Thymus (tissue), 11 donors: ENCODE results near the gene NDUFS6. TPM values are rescaled to one million over a fixed set of nuclear protein-coding genes. Genes with fewer than 3 reads are reported as not detected.
"Not testable (repeated sequence)": the region's sequence is repeated elsewhere in the genome, so short reads cannot be mapped to it uniquely, and the experiment has no call there.

Experiments used
- DNase-seq, 9 donors: peaks; one replicate each; pipeline ENCODE4 v3.0.0-alpha.2; 2013; ENCODE audit warnings: low spot score in 9 of 9, low read depth in 6 of 9, missing footprints in 1 of 9
- H3K27ac ChIP-seq, 2 donors: one replicate each; pipeline ENCODE4 v1.5.1; 2013; ENCODE audit warnings: control low read depth in 1 of 2, low read depth in 1 of 2, low read length in 1 of 2, mild to moderate bottlenecking in 1 of 2, moderate library complexity in 1 of 2
- H3K27me3 ChIP-seq, 2 donors: one replicate each; pipeline ENCODE4 v1.5.1; 2013; ENCODE audit warnings: low read length in 1 of 2; ENCODE audit not compliant: control insufficient read depth in 2 of 2, insufficient read depth in 1 of 2
- H3K36me3 ChIP-seq, 2 donors: one replicate each; pipeline ENCODE4 v1.5.1; 2013; ENCODE audit warnings: low read length in 1 of 2, mild to moderate bottlenecking in 1 of 2, moderate library complexity in 1 of 2; ENCODE audit not compliant: control insufficient read depth in 2 of 2, insufficient read depth in 2 of 2
- H3K4me1 ChIP-seq, 2 donors: one replicate each; pipeline ENCODE4 v1.5.1; 2013; ENCODE audit warnings: low read length in 2 of 2; ENCODE audit not compliant: control insufficient read depth in 2 of 2, insufficient read depth in 2 of 2
- H3K4me3 ChIP-seq, 2 donors: one replicate each; pipeline ENCODE4 v1.5.1; 2013; ENCODE audit warnings: low read length in 2 of 2, control low read depth in 1 of 2, mild to moderate bottlenecking in 1 of 2
- H3K9me3 ChIP-seq, 2 donors: one replicate each; pipeline ENCODE4 v1.5.1; 2013; ENCODE audit warnings: low read length in 1 of 2, mild to moderate bottlenecking in 1 of 2; ENCODE audit not compliant: control insufficient read depth in 2 of 2, insufficient read depth in 1 of 2
- WGBS: extraction: QIAGEN DNeasy Blood & Tissue Kit; methylation state at CpG from one replicate; pipeline ENCODE4 v1.1.7; 2013; 5-methylcytosine and 5-hydroxymethylcytosine counted together
- polyA plus RNA-seq: library from polyadenylated mRNA; stranded (reverse); fragments of 200-250 nt; gene quantifications from one replicate; pipeline ENCODE4 v1.2.3, GENCODE V29; 2013
- total RNA-seq: library from RNA; stranded (reverse); fragments of 120-200 nt; gene quantifications from one replicate; pipeline ENCODE4 v1.2.4, GENCODE V29; 2013
- donor health status: healthy.

NDUFS6 gene
- total and polyA plus RNA-seq, 2 donors = 42.8 to 55.0 TPM

DNA sequence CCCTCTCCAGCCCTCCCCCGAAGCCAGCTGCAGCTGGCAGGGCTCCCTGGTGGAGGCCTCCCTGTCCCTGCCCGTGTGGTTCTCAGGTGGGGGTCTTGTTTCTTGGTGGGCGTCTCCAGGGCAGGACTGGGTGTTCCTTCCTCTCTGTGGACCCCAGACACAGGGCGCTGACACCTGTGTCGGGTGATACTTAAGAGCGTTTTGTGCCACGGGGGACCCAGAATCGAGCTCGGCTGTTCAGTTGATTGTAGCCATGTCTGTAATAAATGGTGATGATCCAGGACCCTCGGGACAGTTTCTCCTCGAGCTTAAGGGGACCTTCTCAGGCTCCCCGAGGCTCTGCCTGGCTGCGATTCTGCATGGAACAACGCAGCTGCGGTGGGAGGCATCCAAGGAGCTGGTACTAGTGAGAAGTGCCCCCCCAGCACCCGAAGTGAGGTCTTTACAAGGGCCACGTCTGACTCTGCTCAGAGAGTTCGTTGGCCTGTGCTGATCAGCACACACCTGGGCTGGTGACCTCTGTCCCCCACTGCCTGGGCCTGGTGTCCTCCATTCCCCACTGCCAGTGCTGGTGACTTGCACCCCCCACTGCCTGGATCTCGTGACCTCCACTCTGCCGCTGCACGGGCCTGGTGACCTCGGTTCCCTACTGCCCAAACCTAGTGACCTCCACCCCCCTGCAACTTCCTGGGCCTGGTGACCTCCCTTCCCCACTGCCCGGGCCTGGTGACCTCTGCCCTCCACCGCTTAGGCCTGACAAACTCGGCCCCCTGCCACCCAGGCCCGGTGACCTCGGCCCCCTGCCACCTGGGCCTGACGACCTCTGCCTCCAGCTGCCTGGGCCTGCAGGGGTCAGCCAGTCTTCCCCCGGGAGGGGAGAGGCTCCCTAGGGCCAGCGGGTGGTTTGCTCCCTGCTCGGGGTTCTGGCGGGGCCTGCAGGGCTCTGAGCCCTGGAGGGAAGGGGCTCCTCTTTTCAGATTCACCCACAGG is 36.0 kb downstream of the NDUFS6 start:
- no peaks in the 10 kb centered on the region for H3K36me3 ChIP-seq
- DNase-seq = no peak
- H3K27ac ChIP-seq = no peak overlapping the region
- no peaks in the 10 kb centered on the region for H3K4me1 ChIP-seq
- WGBS = 88% methylated on average over 32 of the region's 32 CpGs
- H3K4me3 ChIP-seq = no peak overlapping the region
- H3K27me3 ChIP-seq = peaks cover 2 to 62% of the 10 kb centered on the region in 2 donors
- no peaks in the 10 kb centered on the region for H3K9me3 ChIP-seq

DNA sequence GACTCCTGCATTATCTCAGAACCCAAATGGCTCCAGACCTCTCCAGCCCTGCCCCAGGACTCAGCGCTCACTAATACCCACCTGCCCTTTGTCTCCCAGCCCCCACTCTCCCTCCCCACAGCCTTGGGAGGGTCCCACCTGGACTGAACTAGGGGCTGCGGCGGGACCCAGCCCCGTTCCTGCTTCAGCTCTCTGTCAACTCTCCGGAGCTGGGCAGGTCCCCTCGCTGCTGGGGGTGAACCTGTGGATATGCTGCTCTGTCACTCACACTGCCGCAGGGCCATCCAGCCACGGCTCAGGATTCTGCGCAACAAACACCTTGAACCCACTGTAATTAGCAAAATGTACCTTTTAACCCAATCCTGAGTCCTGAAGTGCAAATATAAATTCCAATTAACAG is 36.8 kb downstream of the NDUFS6 start:
- Histone ChIP-seq H3K27ac (no peak overlapping the region), H3K4me1 (no peaks in the 10 kb centered on the region), H3K4me3 (no peak overlapping the region), H3K9me3 (no peaks in the 10 kb centered on the region), H3K36me3 (no peaks in the 10 kb centered on the region), H3K27me3 (peaks cover 4 to 54% of the 10 kb centered on the region in 2 donors)
- no peak for DNase-seq
- 84% methylated on average over 9 of the region's 9 CpGs for WGBS

DNA sequence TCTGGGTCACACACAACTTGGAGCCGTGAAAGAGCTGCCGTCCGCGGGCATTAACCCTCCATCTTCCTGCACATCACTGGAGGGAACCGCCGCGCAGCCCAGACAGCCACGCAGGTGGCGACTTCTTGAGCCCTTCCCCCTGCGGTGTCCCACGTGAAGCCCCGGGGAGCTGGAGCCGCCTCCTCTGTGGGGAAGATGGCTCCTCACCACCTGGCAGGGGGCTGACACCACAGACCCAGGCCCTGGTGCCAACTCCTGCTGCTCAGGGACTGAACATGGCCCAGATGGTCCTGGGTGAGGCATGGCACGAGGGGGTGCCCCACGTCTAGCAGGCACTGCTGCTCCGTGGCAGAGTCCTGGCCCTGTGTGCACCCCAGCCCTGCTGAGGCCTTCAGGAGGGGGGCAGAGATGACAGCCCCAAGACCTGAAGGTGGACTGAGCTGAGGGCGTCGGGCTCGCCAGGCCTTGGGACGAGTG is 38.9 kb downstream of the NDUFS6 start:
- H3K4me3 ChIP-seq = no peak overlapping the region
- 90% methylated on average over 20 of the region's 20 CpGs for WGBS
- no peaks in the 10 kb centered on the region for H3K9me3 ChIP-seq
- H3K36me3 ChIP-seq = no peaks in the 10 kb centered on the region
- no peak overlapping the region for H3K27ac ChIP-seq
- no peaks in the 10 kb centered on the region for H3K4me1 ChIP-seq
- H3K27me3 ChIP-seq = peaks cover 4 to 35% of the 10 kb centered on the region in 2 donors
- DNase-seq = no peak

DNA sequence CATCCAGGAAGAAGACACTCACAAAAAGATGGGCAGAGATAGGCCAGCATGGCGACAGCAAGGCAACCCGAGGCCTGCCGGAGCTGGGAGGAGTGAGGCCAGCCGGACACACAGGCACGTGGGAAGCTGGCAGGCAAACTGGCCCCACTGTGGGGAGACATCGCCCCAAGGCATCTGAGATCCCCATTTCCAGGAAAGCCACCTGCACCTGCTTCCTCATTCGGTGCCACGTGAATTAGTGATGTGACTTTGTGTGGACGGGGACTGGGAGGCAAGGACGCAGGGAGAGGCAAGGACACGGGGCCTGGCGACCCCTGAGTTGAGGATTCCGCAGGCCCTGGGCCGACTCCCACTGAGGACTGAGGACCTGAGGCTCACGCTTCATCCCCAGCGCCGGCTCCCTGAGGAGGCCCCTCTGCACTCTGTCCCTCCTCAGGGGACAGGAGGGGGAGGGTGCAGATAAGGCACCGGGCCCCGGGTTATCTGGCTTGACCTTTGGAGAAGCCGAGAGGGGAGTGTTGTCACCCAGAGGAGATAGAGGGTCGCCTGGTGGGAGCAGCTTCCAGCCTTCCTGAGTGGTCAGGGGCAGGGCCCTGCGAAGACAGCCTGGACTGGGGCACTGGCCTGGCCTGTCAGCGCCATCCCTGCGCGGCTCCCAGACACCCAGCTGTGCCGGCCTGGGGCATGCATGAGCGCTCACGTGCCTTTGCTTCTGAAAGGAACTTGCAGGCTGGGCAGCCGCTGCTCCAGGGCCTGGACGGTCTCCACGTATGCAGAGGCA is 39.7 kb downstream of the NDUFS6 start:
- peaks cover 4 to 31% of the 10 kb centered on the region in 2 donors for H3K27me3 ChIP-seq
- DNase-seq = no peak

DNA sequence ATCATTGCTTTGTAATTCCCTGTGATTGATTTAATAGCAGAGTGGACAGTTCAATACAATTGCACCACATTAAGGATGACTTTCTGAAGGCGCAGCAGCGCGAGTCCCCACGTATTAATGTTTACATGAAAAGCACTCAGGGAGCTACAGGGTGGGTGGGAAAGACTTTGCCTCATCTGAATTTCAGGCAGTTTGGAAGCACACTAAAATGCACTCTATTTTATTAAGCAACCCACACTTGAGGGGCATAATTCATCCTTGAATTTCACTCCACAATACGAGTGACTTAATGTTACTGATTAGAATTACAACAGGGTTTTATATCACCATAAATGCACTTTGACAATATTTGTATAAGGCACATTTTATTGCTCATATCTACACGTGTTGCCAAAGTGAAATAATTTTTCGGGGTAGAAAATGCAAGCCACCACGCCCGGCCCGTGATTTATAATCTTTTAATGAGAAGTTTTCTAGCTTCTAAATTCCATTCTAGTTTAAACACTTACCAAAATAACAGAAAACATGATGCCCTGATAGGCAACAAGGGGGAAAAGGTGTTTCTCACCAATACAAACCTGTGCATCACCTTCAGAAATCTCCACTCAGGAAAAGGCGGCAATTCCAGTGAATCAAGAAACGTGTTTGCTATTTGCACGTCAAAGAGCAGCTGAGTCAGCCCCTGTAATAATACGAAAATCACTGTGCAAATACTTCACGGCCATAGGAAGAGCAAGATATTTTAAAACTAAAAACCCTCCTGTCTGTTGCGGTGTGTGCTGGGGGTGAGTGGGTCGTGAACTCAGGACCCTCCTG is 41.0 kb downstream of the NDUFS6 start:
- Histone ChIP-seq H3K27me3 (peaks cover 4 to 27% of the 10 kb centered on the region in 2 donors), H3K4me1 (no peaks in the 10 kb centered on the region), H3K9me3 (no peaks in the 10 kb centered on the region), H3K27ac (no peak overlapping the region), H3K36me3 (no peaks in the 10 kb centered on the region), H3K4me3 (no peak overlapping the region)
- no peak for DNase-seq
- WGBS = 83% methylated on average over 17 of the region's 17 CpGs

More for the DNA sequence above, 39.7 kb downstream of the NDUFS6 start:
- Histone ChIP-seq H3K4me1 (no peaks in the 10 kb centered on the region), H3K36me3 (no peaks in the 10 kb centered on the region), H3K27ac (no peak overlapping the region), H3K4me3 (no peak overlapping the region), H3K9me3 (no peaks in the 10 kb centered on the region)
- 52% methylated on average over 31 of the region's 31 CpGs for WGBS

DNA sequence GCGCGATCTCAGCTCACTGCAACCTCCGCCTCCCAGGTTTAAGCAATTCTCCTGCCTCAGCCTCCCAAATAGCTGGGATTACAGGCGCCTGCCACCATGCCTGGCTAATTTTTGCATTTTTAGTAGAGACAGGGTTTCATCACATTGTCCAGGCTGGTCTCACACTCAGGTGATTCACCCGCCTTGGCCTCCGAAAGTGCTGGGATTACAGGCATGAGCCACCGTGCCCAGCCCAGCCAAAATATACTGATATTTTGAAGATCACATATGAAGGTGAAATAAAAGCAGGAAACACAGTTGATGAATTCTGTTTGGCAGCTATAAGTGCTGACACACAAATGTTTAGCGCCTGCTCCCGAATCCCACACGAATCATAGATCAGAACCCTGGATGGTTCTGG is 42.6 kb downstream of the NDUFS6 start:
- not testable (repeated sequence) for H3K27ac ChIP-seq, DNase-seq, H3K9me3 ChIP-seq, H3K4me3 ChIP-seq, H3K36me3 ChIP-seq, H3K4me1 ChIP-seq
- H3K27me3 ChIP-seq = peaks cover 2 to 30% of the 10 kb centered on the region in 2 donors
- WGBS = 85% methylated on average over 10 of the region's 10 CpGs

DNA sequence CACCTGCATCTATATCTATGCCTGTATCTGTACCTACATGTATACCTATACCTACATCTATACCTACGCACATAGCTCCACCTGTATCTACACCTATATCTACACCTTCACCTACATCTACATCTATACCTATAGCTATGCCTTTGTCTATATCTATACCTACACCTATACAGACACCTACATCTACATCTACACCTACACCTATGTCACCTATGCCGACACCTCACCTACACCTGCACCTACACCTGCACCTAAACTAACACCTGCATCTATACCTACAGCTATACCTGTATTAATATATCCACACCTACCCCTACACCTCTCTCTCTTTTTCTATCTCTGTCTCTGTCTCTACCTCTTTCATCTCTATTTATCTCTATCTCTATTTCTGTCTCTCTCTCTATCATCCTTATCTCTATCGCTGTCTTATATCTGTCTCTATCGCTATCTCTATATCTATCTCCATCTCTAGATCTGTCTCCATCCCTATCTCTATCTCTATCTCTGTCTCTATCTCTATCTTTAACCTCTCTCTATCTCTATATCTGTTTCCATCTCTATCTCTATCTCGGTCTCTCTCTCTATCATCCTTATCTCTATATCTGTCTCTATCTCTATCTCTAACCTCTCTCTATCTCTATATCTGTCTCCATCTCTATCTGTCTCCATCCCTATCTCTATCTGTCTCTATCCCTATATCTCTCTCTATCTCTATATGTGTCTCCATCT is 43.7 kb downstream of the NDUFS6 start:
- no peak overlapping the region for H3K4me3 ChIP-seq
- over 99% methylated on average over 5 of the region's 5 CpGs for WGBS
- peaks cover 7 to 38% of the 10 kb centered on the region in 2 donors for H3K27me3 ChIP-seq
- H3K9me3 ChIP-seq = no peaks in the 10 kb centered on the region
- H3K4me1 ChIP-seq = no peaks in the 10 kb centered on the region
- no peaks in the 10 kb centered on the region for H3K36me3 ChIP-seq
- DNase-seq = no peak
- no peak overlapping the region for H3K27ac ChIP-seq

DNA sequence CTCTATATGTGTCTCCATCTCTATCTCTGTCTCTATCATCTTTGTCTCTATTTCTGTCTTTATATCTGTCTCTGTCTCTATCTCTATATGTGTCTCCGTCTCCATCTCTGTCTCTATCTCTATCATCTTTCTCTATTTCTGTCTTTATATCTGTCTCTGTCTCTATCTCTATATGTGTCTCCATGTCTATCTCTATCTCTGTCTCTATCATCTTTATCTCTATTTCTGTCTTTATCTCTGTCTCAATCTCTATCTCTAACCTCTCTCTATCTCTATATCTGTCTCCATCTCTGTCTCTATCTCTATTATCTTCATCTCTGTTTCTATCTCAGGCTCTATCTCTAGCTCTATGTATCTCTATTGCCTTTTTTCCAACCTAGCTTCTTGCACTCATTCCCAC is 44.5 kb downstream of the NDUFS6 start:
- Histone ChIP-seq H3K36me3 (no peaks in the 10 kb centered on the region), H3K27me3 (peaks cover 13 to 38% of the 10 kb centered on the region in 2 donors), H3K4me3 (no peak overlapping the region), H3K27ac (no peak overlapping the region), H3K9me3 (no peaks in the 10 kb centered on the region), H3K4me1 (no peaks in the 10 kb centered on the region)
- WGBS = 96% methylated on average over 1 of the region's 1 CpG
- no peak for DNase-seq
